SK-N-MC (cell line): ENCODE results near the gene PPP3R1.

Source experiments
- EZH2 ChIP-seq: fragments of 200-600 bp; sonication (generic); IDR thresholded peaks from one replicate; pipeline ENCODE4 v1.6.1; 2017; ENCODE audit warnings: antibody characterized with exemption
- POLR2AphosphoS5 ChIP-seq: IDR thresholded peaks from 2 replicates; pipeline ENCODE4 v1.6.1; 2012; ENCODE audit warnings: mild to moderate bottlenecking, low read depth, low read length, borderline replicate concordance

- TF ChIP-seq EZH2 (no peak), POLR2AphosphoS5 (no peak)
These were observed 96.7 kb downstream of the PPP3R1 start for GRCh38 chr2:68155618-68156017.
